AG04450 (cell line): ENCODE data around the gene TEX264. TPM values are rescaled to one million over a fixed set of nuclear protein-coding genes. Genes with fewer than 3 reads are reported as not detected.

Experiments used
- CTCF ChIA-PET: fragments of 300-600, 350-600 bp; formaldehyde crosslinking; extraction: SDS; loops from one replicate; lab custom pipeline; 2022; ENCODE audit warnings: antibody characterized with exemption, inconsistent platforms; lab: Charles Lee
- POLR2A ChIA-PET: fragments of 350-600 bp; formaldehyde crosslinking; extraction: SDS; loops from one replicate; lab custom pipeline; 2021; ENCODE audit warnings: antibody characterized with exemption, inconsistent platforms; lab: Yijun Ruan, JAX
- DNase-seq: peaks from one replicate; pipeline ENCODE4 v3.0.0-alpha.2; 2011; ENCODE audit warnings: low read depth, low spot score
- H3K27ac ChIP-seq: one replicate; pipeline ENCODE4 v1.5.1; 2012; ENCODE audit warnings: low read depth, low read length, control low read depth
- H3K27me3 ChIP-seq: one replicate; pipeline ENCODE4 v1.6.0; 2012; ENCODE audit warnings: low read length; ENCODE audit not compliant: control insufficient read depth, insufficient read depth
- H3K4me3 ChIP-seq: 2 replicates; pipeline ENCODE4 v1.5.1; 2011; ENCODE audit warnings: mild to moderate bottlenecking, low read depth, low read length, control low read depth
- H3K9me3 ChIP-seq: 2 replicates; pipeline ENCODE4 v1.5.1; 2012; ENCODE audit warnings: low read length; ENCODE audit not compliant: control insufficient read depth, insufficient read depth
- CTCF ChIP-seq: IDR thresholded peaks from 2 replicates; pipeline ENCODE4 v1.5.1; 2011; ENCODE audit warnings: low read depth, low read length, control low read depth, inconsistent platforms
- polyA plus RNA-seq: library from polyadenylated mRNA; depleted of rRNA; stranded (reverse); fragments of >200 nt; gene quantifications from 2 replicates; pipeline ENCODE4 v1.2.3, GENCODE V29; 2011

TEX264 gene
- polyA plus RNA-seq, 1 experiment, result 40.6 TPM

- DNase-seq, result no peak
- H3K9me3 ChIP-seq, result no peaks in the 10 kb centered on the region
- no peak for TF ChIP-seq CTCF
- no peak overlapping the region for H3K4me3 ChIP-seq
- ChIA-PET CTCF (no interaction called here), POLR2A (no interaction called here)
- no peak overlapping the region for H3K27ac ChIP-seq
- no peaks in the 10 kb centered on the region for H3K27me3 ChIP-seq
Measured at GRCh38 chr3:51722362-51722761, 51.3 kb downstream of the TEX264 start.

- H3K27me3 ChIP-seq, result no peaks in the 10 kb centered on the region
- no peak for DNase-seq
- H3K27ac ChIP-seq, result no peak overlapping the region
- H3K9me3 ChIP-seq, result no peaks in the 10 kb centered on the region
- H3K4me3 ChIP-seq, result no peak overlapping the region
- POLR2A ChIA-PET, result no interaction called here
- CTCF ChIA-PET, result no interaction called here
- no peak for TF ChIP-seq CTCF
Measured at GRCh38 chr3:51727500-51727899, 56.4 kb downstream of the TEX264 start.

- no peak for DNase-seq
- ChIA-PET POLR2A (no interaction called here), CTCF (no interaction called here)
- H3K27ac ChIP-seq, result no peak overlapping the region
- TF ChIP-seq CTCF, result no peak
- H3K9me3 ChIP-seq, result no peaks in the 10 kb centered on the region
- no peak overlapping the region for H3K4me3 ChIP-seq
- H3K27me3 ChIP-seq, result no peaks in the 10 kb centered on the region
Measured at GRCh38 chr3:51729042-51729633, 58.1 kb downstream of the TEX264 start.

GRCh38 chr3:51733859-51734571, 63.0 kb downstream of the TEX264 start:
- Histone ChIP-seq H3K27ac (no peak overlapping the region), H3K27me3 (peaks cover 3% of the 10 kb centered on the region), H3K9me3 (no peaks in the 10 kb centered on the region), H3K4me3 (no peak overlapping the region)
- no peak for TF ChIP-seq CTCF
- CTCF ChIA-PET, result no interaction called here
- DNase-seq, result no peak
- POLR2A ChIA-PET, result no interaction called here

GRCh38 chr3:51734572-51734907, 63.5 kb downstream of the TEX264 start:
- no peak overlapping the region for H3K27ac ChIP-seq
- peaks cover 3% of the 10 kb centered on the region for H3K27me3 ChIP-seq
- TF ChIP-seq CTCF, result no peak
- H3K4me3 ChIP-seq, result no peak overlapping the region
- no peak for DNase-seq
- no peaks in the 10 kb centered on the region for H3K9me3 ChIP-seq
- POLR2A ChIA-PET, result no interaction called here
- CTCF ChIA-PET, result no interaction called here
